Measurements from ENCODE around the gene PEX7. TPM values are rescaled to one million over a fixed set of nuclear protein-coding genes. Genes with fewer than 3 reads are reported as not detected.
A peak's percentile ranks its signal among the peaks of the same experiment; 100 is the strongest.
"Not testable (repeated sequence)": the region's sequence is repeated elsewhere in the genome, so short reads cannot be mapped to it uniquely, and the experiment has no call there.

PEX7 gene
- polyA plus RNA-seq, 3 donors from 2014 or later: 2.2 to 3.9 (median 2.9) TPM

DNA sequence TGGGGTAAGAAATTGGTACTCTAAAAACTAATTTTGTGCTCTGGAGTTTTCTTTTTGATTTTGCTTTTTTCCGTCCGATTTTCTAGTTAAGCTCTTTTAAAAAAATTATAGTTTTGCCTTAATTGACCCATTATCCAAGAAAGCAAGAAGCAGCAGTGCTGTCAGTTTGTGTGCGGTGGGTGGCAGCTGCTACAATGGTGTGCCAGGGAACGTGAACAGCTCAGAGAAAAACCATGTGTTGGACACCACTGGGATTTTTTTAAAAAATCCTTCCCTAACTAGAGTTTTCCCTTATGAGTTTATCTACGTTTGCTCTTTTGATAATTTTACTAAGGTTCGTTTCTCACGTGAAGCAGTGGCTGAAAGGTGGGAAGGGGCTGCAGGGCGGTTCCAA is 38.1 kb upstream of the PEX7 start:
- peak overlapping the region; percentile 88 to 97 (median 95) for H3K27ac Mint-ChIP-seq
- H3K36me3 Mint-ChIP-seq: peaks cover 0 to 22% (median 20%) of the 10 kb centered on the region in 3 donors
- H3K27me3 Mint-ChIP-seq (ENCODE audit: low read depth in 3 of 3): peaks cover 3 to 12% (median 6%) of the 10 kb centered on the region in 3 donors
- peaks cover 82 to 94% of the 10 kb centered on the region in 2 donors for H3K4me1 Mint-ChIP-seq
- DNase-seq: no peak
- H3K9me3 Mint-ChIP-seq: peaks cover 0 to 4% (median 0%) of the 10 kb centered on the region in 6 donors
- peak overlapping the region; percentile 89 to 94 (median 92) for H3K4me3 Mint-ChIP-seq

DNA sequence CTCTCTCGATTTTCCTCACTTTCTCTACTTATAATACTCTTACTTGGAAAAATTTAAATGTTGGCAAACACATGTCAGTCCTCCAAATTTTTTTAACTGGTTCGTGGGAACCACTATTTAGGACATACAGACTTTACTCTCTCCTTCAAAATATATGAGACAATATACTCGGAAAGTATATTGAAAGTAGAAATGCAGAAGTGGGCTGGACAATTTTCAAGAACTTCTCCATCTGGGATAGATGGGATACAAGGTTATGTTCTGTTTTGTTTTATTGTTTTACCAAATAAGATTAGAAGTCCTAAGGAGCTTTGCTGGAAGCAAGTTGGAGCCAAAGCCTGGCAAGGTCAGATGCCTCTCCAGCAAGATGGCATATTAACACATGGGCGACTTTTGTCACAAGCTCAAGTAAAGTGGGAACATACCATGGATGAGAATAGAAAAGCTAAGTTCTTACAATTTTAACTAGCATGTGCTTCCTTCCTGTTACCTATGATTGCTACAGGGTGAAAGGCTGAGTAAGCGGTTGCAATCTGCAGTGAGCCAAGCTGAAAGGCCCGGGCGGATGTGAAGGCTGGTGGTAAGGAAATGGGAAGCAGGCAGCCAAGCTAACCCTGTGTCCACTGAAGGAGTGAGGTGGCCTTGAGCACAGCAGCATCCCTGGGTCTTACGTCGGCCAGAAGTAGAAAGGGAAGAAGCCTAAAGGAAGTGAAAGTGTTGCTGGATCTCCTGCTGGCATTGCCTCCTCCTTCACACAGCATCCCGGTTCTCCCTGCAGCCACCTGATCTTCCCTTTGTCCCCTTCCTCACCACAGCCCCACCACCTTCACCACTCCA is 37.3 kb upstream of the PEX7 start:
- Mint-ChIP-seq H3K4me3 (peak overlapping the region; percentile 89 to 94 (median 92)), H3K27me3 (ENCODE audit: low read depth in 3 of 3) (peaks cover 3 to 12% (median 6%) of the 10 kb centered on the region in 3 donors), H3K9me3 (peaks cover 0 to 4% (median 0%) of the 10 kb centered on the region in 6 donors), H3K36me3 (peaks cover 0 to 20% (median 19%) of the 10 kb centered on the region in 3 donors), H3K4me1 (peaks cover 85 to 96% of the 10 kb centered on the region in 2 donors), H3K27ac (peak overlapping the region; percentile 88 to 97 (median 95))
- peak; percentile 34 to 43 (median 35) for DNase-seq

DNA sequence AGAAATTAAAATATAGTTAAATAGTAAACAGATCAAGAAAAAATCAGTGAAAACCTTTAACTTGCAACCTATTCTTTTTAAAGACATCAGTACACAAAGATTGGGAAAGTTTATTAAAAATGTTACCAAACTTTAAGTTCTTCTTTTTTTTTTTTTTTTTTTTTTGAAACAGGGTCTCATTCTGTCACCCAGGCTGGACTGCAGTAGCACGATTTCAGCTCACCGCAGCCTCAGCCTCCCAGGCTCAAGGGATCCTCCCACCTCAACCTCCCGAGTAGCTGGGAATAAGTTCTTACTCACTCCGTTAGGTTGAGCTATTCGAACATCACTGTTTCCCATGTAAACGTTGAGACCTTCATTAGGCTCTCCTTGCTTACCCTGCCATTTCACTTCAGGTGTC is 35.7 kb upstream of the PEX7 start:
- peaks cover 3 to 12% (median 6%) of the 10 kb centered on the region in 3 donors for H3K27me3 Mint-ChIP-seq (ENCODE audit: low read depth in 3 of 3)
- DNase-seq: no peak
- peak overlapping the region; percentile 91 to 98 (median 96) for H3K27ac Mint-ChIP-seq
- H3K36me3 Mint-ChIP-seq: peaks cover 0 to 20% (median 19%) of the 10 kb centered on the region in 3 donors
- H3K9me3 Mint-ChIP-seq: peaks cover 0 to 4% (median 0%) of the 10 kb centered on the region in 6 donors
- peaks cover 90 to 97% of the 10 kb centered on the region in 2 donors for H3K4me1 Mint-ChIP-seq
- H3K4me3 Mint-ChIP-seq: peak overlapping the region in 4 of 5 donors; percentile 53 to 85 (median 80)

DNA sequence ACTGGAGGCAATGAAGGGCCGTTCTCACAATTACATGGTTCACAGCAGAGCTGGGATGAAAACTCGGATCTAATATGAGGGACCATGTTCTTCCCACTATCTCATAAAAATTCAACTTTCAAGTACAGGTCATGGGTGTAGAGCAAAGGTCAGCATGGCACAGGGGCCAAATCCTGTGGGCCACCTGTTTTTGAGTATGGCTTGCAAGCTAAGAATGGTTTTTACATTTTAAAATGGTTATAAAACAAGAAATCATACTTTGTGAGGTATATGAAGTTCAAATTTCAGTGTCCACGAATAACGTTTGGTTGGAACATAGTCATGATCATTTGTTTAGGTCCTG is 34.7 kb upstream of the PEX7 start:
- peaks cover 0 to 4% (median 0%) of the 10 kb centered on the region in 6 donors for H3K9me3 Mint-ChIP-seq
- peaks cover 82 to 89% of the 10 kb centered on the region in 2 donors for H3K4me1 Mint-ChIP-seq
- H3K36me3 Mint-ChIP-seq: peaks cover 0 to 19% (median 17%) of the 10 kb centered on the region in 3 donors
- peaks cover 5 to 13% (median 6%) of the 10 kb centered on the region in 3 donors for H3K27me3 Mint-ChIP-seq (ENCODE audit: low read depth in 3 of 3)
- peak overlapping the region; percentile 76 to 85 (median 79) for H3K4me3 Mint-ChIP-seq
- H3K27ac Mint-ChIP-seq: peak overlapping the region; percentile 91 to 98 (median 94)
- DNase-seq: no peak

DNA sequence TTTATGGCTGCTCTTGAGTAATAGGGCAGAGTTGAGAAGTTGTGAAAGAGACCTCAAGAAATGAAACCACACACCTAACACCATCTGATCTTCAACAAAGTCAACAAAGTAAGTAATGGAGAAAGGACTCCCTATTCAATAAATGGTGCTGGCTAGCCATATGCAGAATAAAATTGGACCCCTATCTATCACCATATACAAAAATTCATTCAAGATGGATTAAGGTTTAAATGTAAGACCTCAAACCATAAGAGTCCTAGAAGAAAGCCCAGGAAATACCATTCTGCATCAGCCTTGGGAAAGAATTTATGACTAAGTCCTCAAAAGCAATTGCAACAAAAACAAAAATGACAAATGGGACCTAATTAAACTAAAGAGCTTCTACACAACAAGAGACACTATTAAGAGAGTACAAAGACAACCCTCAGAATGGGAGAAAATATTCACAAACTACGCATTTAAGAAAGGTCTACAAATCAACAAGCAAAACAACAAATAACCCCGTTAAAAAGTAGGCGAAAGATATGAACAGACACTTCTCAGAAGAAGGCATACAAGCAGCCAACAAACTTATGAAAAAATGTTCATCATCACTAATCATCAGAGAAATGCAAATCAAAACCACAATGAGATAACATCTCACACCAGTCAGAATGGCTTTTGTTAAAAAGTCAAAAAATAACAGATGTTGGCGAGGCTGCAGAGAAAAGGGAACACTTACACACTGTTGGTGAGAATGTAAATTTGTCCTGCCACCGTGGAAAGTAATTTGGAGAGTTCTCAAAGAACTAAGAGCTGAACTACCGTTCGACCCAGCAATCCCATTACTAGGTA is 34.1 kb upstream of the PEX7 start:
- peak overlapping the region; percentile 76 to 85 (median 79) for H3K4me3 Mint-ChIP-seq
- peaks cover 0 to 4% (median 0%) of the 10 kb centered on the region in 6 donors for H3K9me3 Mint-ChIP-seq
- peaks cover 0 to 19% (median 17%) of the 10 kb centered on the region in 3 donors for H3K36me3 Mint-ChIP-seq
- peak; percentile 64 to 68 (median 67) for DNase-seq
- peaks cover 80 to 87% of the 10 kb centered on the region in 2 donors for H3K4me1 Mint-ChIP-seq
- H3K27me3 Mint-ChIP-seq (ENCODE audit: low read depth in 3 of 3): peaks cover 5 to 12% (median 6%) of the 10 kb centered on the region in 3 donors
- H3K27ac Mint-ChIP-seq: peak overlapping the region; percentile 91 to 98 (median 94)

DNA sequence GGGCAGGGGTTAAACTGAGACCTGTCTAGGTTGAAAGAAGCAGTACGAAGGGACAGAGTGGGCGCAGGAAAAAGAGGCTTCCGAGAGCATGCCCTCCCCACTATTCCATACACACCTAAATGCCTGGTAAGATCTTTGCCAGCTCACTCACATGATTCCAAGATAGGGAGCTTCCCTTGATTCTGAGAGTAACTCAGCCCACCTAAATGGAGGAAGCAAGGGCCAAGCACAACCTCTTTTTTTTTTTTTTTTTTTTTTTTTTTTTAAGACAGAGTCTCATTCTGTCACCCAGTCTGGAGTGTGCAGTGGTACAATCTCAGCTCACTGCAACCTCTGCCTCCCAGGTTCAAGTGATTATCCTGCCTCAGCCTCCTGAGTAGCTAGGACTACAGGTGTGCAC is 33.0 kb upstream of the PEX7 start:
- not testable (repeated sequence) for H3K9me3 Mint-ChIP-seq; H3K27me3 Mint-ChIP-seq (ENCODE audit: low read depth in 3 of 3); DNase-seq
- H3K27ac Mint-ChIP-seq: peak overlapping the region; percentile 93 to 98 (median 96)
- H3K36me3 Mint-ChIP-seq: peaks cover 0 to 12% (median 12%) of the 10 kb centered on the region in 3 donors
- H3K4me1 Mint-ChIP-seq: peaks cover 71 to 79% of the 10 kb centered on the region in 2 donors
- peak overlapping the region; percentile 76 to 99 (median 96) for H3K4me3 Mint-ChIP-seq

DNA sequence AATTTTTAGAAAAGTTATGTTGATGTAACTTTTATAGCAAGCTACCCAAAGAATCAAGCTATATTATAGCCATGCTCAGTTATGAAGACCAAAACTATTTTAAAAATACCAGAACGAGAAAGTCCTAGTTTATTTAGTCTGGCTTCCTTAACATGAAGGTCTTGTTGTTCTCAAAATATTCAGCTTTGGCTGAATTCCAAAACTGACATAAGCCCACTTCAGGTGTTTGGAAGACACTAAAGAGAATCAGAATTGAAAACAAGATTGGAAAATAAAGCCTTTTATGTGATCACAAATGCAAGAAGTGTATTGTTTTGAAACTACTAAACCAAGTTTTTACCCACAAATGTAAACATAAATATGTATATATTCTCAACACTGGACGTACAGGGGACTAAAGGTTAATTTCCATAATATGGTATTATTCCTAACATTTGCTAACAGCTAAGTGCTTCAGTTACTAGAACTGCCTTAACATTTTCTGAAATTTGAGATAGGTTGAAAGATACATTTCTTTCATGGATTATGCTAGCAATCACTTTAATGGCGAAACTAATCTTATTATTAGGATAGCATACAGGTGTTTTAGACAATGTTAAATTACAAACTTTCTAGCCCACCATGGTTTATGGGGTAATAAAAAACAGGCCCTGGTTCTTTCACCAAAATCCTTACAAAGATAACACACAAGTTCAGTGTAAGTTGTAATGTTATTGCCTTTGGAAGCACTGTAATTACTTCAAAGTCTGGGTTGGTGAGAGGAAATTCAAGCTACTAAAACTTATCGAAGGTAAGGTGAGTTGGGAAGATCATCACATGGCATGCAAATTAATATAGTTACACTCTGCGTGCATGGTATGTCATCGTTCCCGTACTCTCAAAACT is 31.7 kb upstream of the PEX7 start:
- peaks cover 0 to 7% (median 2%) of the 10 kb centered on the region in 3 donors for H3K36me3 Mint-ChIP-seq
- peaks cover 59 to 67% of the 10 kb centered on the region in 2 donors for H3K4me1 Mint-ChIP-seq
- H3K27ac Mint-ChIP-seq: peak overlapping the region; percentile 90 to 97 (median 96)
- peak overlapping the region; percentile 93 to 99 (median 96) for H3K4me3 Mint-ChIP-seq
- H3K9me3 Mint-ChIP-seq: peaks cover 0 to 4% (median 0%) of the 10 kb centered on the region in 6 donors
- no peak for DNase-seq
- peaks cover 2 to 9% (median 6%) of the 10 kb centered on the region in 3 donors for H3K27me3 Mint-ChIP-seq (ENCODE audit: low read depth in 3 of 3)

DNA sequence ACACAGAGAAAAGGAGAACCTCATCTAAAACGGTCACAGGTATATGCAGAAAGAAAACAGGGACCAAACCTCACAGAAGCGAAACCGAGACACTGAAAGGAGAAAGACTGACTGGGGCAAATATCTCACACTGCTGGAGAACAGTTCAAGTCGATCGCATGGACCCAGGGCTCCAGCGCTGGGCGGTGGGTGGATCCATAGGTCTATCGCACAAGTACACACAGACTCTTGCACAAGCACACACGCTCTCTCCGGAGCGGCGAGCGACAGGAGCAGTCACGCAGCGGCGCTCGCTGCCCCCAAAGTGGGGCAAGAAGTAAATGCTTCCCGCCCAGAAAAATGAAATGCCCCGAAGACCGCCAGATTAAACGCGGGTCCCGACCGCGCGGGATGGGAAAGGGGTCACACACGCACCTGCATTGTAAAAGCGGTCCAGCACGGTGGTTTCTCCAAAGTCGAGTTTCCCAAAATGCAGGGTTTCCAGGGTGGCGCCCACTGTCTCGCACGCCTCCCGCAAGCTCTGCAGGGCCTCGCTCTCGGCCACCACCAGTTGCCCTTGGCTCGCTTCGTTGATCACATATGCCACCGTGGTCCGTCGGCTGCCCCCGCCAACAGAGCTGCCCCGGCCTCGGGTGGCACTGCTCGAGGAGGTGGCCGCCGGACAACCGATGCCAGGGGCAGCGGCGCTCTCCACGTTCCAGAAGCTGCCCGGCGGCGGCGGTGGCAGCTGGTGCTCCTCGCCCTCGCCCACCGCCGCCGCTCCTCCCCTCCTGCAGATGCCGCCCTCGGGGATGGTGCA is 30.9 kb upstream of the PEX7 start:
- H3K27me3 Mint-ChIP-seq (ENCODE audit: low read depth in 3 of 3): peaks cover 2 to 9% (median 6%) of the 10 kb centered on the region in 3 donors
- peaks cover 0 to 5% (median 0%) of the 10 kb centered on the region in 3 donors for H3K36me3 Mint-ChIP-seq
- H3K4me1 Mint-ChIP-seq: peaks cover 50 to 58% of the 10 kb centered on the region in 2 donors
- peak; percentile 28 to 44 (median 36) for DNase-seq
- H3K27ac Mint-ChIP-seq: peak overlapping the region; percentile 90 to 97 (median 96)
- peak overlapping the region; percentile 93 to 99 (median 96) for H3K4me3 Mint-ChIP-seq
- peaks cover 0 to 4% (median 0%) of the 10 kb centered on the region in 6 donors for H3K9me3 Mint-ChIP-seq

DNA sequence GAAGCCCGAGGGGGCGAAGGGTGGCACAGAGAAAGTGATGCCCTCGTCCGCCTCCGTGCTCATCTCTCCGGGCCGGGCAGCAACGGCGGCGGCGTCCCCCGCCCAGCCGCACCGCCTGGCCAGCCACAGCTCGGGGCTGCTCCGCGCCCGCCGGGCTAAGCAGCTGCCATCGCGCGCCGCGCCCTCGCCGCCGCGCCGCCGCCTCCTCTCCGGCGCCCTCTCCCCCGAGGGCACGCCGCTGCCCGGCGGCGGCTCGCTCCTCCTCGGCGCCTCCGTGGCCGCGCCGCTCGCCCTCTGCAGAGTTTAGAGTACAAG is 30.3 kb upstream of the PEX7 start:
- Mint-ChIP-seq H3K27ac (peak overlapping the region in 1 of 6 donors; percentile 94), H3K27me3 (ENCODE audit: low read depth in 3 of 3) (peaks cover 2 to 9% (median 6%) of the 10 kb centered on the region in 3 donors), H3K4me3 (peak overlapping the region; percentile 93 to 99 (median 95)), H3K36me3 (peaks cover 0 to 5% (median 0%) of the 10 kb centered on the region in 3 donors), H3K9me3 (peaks cover 0 to 4% (median 0%) of the 10 kb centered on the region in 6 donors), H3K4me1 (peaks cover 47 to 53% of the 10 kb centered on the region in 2 donors)
- no peak for DNase-seq

DNA sequence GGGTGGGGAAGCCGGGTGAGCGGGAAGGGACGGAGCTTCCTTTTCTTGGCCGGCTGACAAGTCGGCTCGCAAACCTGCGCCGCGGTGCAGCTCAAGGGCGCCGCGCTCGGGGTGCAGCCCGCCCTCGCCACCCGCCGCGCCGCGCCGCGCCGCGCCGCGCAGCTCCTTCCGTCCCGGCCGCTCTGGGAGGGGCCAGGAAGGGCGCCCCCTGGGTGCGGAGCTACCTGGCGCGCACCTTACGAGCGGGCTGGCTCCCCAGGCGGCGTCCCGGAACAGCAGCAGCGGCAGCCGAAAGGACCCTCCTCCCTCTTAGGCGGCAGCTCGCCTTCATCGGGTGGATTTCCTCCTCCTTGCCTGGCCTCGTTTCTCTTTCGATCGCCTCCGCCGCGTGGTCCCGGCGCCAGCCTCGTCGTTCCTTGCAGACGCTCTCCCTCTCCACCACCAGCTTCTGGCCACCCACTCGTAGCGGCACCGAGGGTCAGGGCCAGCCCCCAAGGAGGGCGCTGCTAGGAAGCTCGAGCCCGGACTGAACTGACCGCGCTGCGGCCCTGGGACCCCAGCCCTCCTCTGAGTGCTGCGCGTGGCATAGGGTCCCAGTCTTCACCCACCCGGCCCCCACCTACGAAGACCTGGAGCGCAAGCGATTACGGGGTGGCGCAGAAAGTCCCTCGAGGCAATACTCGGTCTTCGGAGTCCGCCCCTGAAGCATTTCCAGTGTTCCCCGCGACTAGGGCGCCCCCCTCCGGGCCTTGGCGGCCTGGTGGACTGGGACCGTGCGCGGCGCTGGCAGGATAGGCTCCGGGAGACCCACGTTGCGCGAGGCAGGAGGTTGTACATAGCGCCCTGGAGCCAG is 29.8 kb upstream of the PEX7 start, which contains the start of gene MAP3K5:
MAP3K5 (minus strand) TSS at position 68 of the 853 bp plus-strand sequence. CDS start 320 bp downstream, outside the sequence.
- peaks cover 0 to 5% (median 2%) of the 10 kb centered on the region in 3 donors for H3K36me3 Mint-ChIP-seq
- peak within 1 kb of the TSS; percentile 93 to 99 (median 96) for H3K4me3 Mint-ChIP-seq
- H3K4me1 Mint-ChIP-seq: peaks cover 41 to 47% of the 10 kb centered on the region in 2 donors
- peak; percentile 89 to 91 (median 89) for DNase-seq
- H3K27me3 Mint-ChIP-seq (ENCODE audit: low read depth in 3 of 3): peaks cover 2 to 9% (median 6%) of the 10 kb centered on the region in 3 donors
- peak within 1 kb of the TSS; percentile 90 to 97 (median 96) for H3K27ac Mint-ChIP-seq
- H3K9me3 Mint-ChIP-seq: peaks cover 0 to 4% (median 0%) of the 10 kb centered on the region in 6 donors

DNA sequence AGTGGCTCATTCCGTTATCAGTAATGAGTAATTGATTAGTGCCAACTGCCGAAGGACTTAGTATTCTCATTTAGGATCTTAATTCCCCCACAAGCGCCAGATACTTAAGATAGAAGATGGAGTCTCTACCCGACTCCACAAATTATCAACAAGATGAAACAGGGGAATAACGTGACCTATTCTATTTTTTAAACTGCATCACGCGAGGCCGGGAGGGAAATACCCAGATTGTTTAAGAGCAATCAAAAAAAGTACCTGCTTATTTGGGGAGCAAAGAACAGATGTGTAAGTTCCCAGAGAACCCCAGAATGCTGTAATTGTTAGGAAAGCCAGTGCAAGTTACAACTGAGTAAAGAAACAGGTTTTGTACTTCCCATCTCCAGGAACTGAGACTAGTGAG is 29.0 kb upstream of the PEX7 start:
- peak overlapping the region; percentile 85 to 95 (median 94) for H3K27ac Mint-ChIP-seq
- H3K4me3 Mint-ChIP-seq: peak overlapping the region; percentile 93 to 99 (median 94)
- H3K4me1 Mint-ChIP-seq: peaks cover 34 to 40% of the 10 kb centered on the region in 2 donors
- peaks cover 0 to 4% (median 0%) of the 10 kb centered on the region in 6 donors for H3K9me3 Mint-ChIP-seq
- no peak for DNase-seq
- H3K36me3 Mint-ChIP-seq: peaks cover 0 to 3% (median 2%) of the 10 kb centered on the region in 3 donors
- peaks cover 2 to 7% (median 7%) of the 10 kb centered on the region in 3 donors for H3K27me3 Mint-ChIP-seq (ENCODE audit: low read depth in 3 of 3)

Data from immature natural killer cell (primary cell).